ENCODE data around the gene DBN1.
A peak's percentile ranks its signal among the peaks of the same experiment; 100 is the strongest.

Gene DBN1

DNA sequence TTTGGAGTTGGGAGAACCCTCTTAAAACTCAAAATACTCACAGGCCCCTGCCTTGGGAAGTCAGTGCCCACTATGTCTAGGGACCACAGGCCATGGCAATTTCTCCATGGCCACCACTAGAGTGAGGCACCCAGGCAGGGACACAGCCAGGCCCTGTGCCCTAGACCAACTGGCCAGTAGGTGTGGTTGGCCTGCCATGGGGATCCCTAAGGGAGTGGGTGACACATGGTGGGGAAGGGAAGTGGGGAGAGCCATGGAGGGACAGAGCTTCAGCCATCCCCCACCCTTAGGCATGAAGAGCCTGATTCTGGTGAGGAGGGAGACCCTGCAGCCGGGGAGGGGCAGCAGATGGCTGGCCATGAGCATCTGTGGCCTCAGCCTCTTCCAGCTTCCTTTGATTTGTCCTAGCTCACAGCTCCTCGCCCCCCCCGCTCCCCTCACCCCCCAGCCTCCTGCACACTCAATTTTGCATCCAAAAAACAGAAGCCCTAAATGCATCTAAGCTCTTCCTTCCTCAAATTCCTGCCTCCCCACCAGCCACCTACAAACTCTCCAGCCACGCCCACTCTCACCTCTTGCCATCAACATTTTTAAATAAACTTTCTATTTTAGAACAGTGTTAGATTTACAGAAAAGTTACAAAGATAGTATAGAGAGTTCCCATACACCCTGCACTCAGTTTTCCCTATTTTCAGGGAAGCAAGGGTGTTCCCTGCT, 1.6 kb upstream of the DBN1 start:
- peaks cover 30 to 37% of the 10 kb centered on the region in 2 donors for H3K4me1 ChIP-seq (ENCODE audit: control insufficient read depth in 2 of 2, insufficient read depth in 1 of 2, low read depth in 1 of 2, low read length in 2 of 2)
- H2BK120ac ChIP-seq (ENCODE audit: low read depth, low read length): no peak overlapping the region
- H3K36me3 ChIP-seq (replicated peaks in 1 of 2; ENCODE audit: control insufficient read depth in 2 of 2, insufficient read depth in 2 of 2, low read length in 2 of 2): peaks cover 26 to 39% of the 10 kb centered on the region in 2 donors
- H3K79me1 ChIP-seq (ENCODE audit: low read depth, low read length): peaks cover 18% of the 10 kb centered on the region
- H3K4me3 ChIP-seq (ENCODE audit: low read length in 2 of 2): no peak overlapping the region
- no peak overlapping the region for H2AFZ ChIP-seq (ENCODE audit: low read length)
- peak overlapping the region; percentile 27 for H2AK5ac ChIP-seq (ENCODE audit: low read depth, low read length)
- no peak overlapping the region for H3K9ac ChIP-seq (ENCODE audit: low read depth, low read length, poor library complexity)
- H4K8ac ChIP-seq (ENCODE audit: low read depth, low read length): no peak overlapping the region
- H3K18ac ChIP-seq (ENCODE audit: low read length): peak overlapping the region; percentile 42
- no peak overlapping the region for H4K91ac ChIP-seq (ENCODE audit: low read depth, low read length, poor library complexity)
- no peak overlapping the region for H3K14ac ChIP-seq (ENCODE audit: low read length)
- H2BK5ac ChIP-seq (ENCODE audit: low read length): no peak overlapping the region
- peaks cover 0 to 1% of the 10 kb centered on the region in 2 donors for H3K9me3 ChIP-seq (replicated peaks in 1 of 2; ENCODE audit: control insufficient read depth in 2 of 2, insufficient read depth in 1 of 2, low read depth in 1 of 2, low read length in 2 of 2)
- no peak overlapping the region for H2BK12ac ChIP-seq (ENCODE audit: low read length)
- H3K4ac ChIP-seq (ENCODE audit: low read length): no peak overlapping the region
- no peak overlapping the region for H3K27ac ChIP-seq (replicated peaks; ENCODE audit: low read length)
- no peaks in the 10 kb centered on the region for H3K27me3 ChIP-seq (ENCODE audit: control insufficient read depth in 3 of 3, insufficient read depth in 3 of 3, low read depth in 1 of 3, low read length in 3 of 3)
- no peak overlapping the region for H2BK15ac ChIP-seq (ENCODE audit: low read length)
- no CpG with 5 or more reads among the region's 4 CpGs for WGBS, 2 donors (ENCODE audit: extremely low coverage in 2 of 2, insufficient read length in 2 of 2, insufficient replicate concordance in 1 of 2)
- H3K4me2 ChIP-seq (ENCODE audit: insufficient read depth, low read length, poor library complexity, severe bottlenecking): no peak overlapping the region
- DNase-seq (ENCODE audit: low spot score): no peak
- H3K23ac ChIP-seq (ENCODE audit: low read depth, low read length, poor library complexity): no peak overlapping the region

DNA sequence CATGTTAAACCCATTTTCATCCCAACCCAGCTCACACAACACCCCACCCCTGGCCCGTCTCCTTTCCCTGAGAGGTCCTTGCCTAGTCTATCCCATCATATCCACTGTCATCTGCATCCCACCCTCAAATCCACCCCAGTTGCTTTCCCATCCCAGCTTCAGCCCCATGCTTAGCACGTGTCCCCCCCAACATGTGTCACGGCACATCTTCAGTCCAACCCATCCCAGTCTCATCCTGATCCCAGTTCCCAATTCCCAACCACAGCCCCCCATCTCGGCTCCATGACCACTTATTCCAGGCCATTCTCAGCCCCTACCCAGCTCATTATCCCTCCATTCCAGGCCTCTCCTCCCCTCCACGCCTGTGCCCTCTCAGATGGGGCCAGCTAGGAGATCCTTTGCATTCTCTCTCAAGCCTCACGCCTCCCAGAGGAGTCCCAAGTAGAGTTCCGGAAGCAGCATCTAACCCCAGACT, 605 bp upstream of the DBN1 start:
- H2BK15ac ChIP-seq (ENCODE audit: low read length): no peak overlapping the region
- H3K23ac ChIP-seq (ENCODE audit: low read depth, low read length, poor library complexity): no peak overlapping the region
- no CpG with 5 or more reads among the region's 7 CpGs for WGBS, 2 donors (ENCODE audit: extremely low coverage in 2 of 2, insufficient read length in 2 of 2, insufficient replicate concordance in 1 of 2)
- peaks cover 39 to 41% of the 10 kb centered on the region in 2 donors for H3K4me1 ChIP-seq (ENCODE audit: control insufficient read depth in 2 of 2, insufficient read depth in 1 of 2, low read depth in 1 of 2, low read length in 2 of 2)
- no peaks in the 10 kb centered on the region for H3K9me3 ChIP-seq (replicated peaks in 1 of 2; ENCODE audit: control insufficient read depth in 2 of 2, insufficient read depth in 1 of 2, low read depth in 1 of 2, low read length in 2 of 2)
- H3K79me1 ChIP-seq (ENCODE audit: low read depth, low read length): peaks cover 23% of the 10 kb centered on the region
- DNase-seq (ENCODE audit: low spot score): no peak
- H3K18ac ChIP-seq (ENCODE audit: low read length): peak overlapping the region; percentile 86
- no peak overlapping the region for H3K9ac ChIP-seq (ENCODE audit: low read depth, low read length, poor library complexity)
- no peak overlapping the region for H4K8ac ChIP-seq (ENCODE audit: low read depth, low read length)
- no peak overlapping the region for H3K4ac ChIP-seq (ENCODE audit: low read length)
- no peak overlapping the region for H2BK12ac ChIP-seq (ENCODE audit: low read length)
- H3K4me2 ChIP-seq (ENCODE audit: insufficient read depth, low read length, poor library complexity, severe bottlenecking): no peak overlapping the region
- H2AK5ac ChIP-seq (ENCODE audit: low read depth, low read length): no peak overlapping the region
- H3K36me3 ChIP-seq (replicated peaks in 1 of 2; ENCODE audit: control insufficient read depth in 2 of 2, insufficient read depth in 2 of 2, low read length in 2 of 2): peaks cover 23 to 40% of the 10 kb centered on the region in 2 donors
- no peak overlapping the region for H2BK120ac ChIP-seq (ENCODE audit: low read depth, low read length)
- no peaks in the 10 kb centered on the region for H3K27me3 ChIP-seq (ENCODE audit: control insufficient read depth in 3 of 3, insufficient read depth in 3 of 3, low read depth in 1 of 3, low read length in 3 of 3)
- H3K27ac ChIP-seq (replicated peaks; ENCODE audit: low read length): peak overlapping the region; percentile 33
- no peak overlapping the region for H2BK5ac ChIP-seq (ENCODE audit: low read length)
- H4K91ac ChIP-seq (ENCODE audit: low read depth, low read length, poor library complexity): peak overlapping the region; percentile 6
- H3K4me3 ChIP-seq (ENCODE audit: low read length in 2 of 2): peak overlapping the region in 1 of 2 donors; percentile 94
- no peak overlapping the region for H3K14ac ChIP-seq (ENCODE audit: low read length)
- no peak overlapping the region for H2AFZ ChIP-seq (ENCODE audit: low read length)

DNA sequence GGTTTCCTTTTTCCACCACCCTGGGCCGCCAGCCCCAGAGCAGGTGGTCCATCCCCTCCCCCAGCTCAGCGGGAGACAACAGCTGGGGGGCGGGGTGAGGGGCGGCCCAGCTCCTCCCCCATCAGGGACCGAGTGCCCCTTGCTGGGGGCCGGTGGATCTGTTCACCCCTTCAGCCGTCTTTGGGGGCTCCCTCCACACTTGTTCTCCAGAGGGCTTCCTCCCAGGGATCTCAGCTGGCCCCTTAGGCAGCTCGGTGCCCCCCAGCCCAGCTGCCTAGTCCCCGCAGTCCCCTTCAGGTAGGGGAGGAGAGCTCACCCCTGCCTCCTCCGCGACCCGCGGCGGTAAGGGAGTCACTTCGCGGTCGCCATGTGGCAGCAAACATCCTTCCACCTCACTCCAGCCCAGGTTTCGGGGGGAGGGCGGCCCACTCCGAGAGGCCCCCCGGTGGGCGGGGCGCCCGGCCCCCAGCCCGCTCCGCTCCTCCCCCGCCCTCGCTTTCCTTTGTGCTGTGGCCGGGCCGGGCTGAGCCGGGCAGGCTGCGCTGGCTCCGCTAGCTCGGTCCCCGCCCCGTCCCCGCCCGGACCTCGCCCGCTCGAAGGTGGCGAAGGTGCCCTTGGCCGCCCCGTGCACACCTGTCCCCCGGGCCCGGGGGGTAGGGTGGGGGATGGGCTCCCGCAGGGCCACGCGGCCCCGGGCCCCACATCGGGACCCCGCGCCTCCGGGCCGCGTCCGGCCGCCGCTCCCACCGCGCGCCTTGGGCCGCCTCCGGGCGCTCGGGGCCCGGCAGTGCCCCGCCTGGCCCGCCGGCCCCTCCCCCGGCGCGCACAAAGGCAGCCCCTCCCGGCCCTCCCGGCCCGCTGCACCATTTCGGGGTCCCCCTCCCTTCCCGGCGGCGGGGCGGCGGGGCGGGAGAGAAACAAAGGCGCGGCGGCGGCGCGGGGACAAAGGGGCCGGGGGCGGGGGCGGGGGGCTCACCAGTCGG, 683 bp downstream of the DBN1 start:
- Histone ChIP-seq H3K18ac (ENCODE audit: low read length) (peak overlapping the region; percentile 99), H2BK12ac (ENCODE audit: low read length) (peak overlapping the region; percentile 69), H3K14ac (ENCODE audit: low read length) (peak overlapping the region; percentile 94), H3K4ac (ENCODE audit: low read length) (peak overlapping the region; percentile 96), H3K4me3 (ENCODE audit: low read length in 2 of 2) (peak overlapping the region; percentile 94 to 96), H4K91ac (ENCODE audit: low read depth, low read length, poor library complexity) (peak overlapping the region; percentile 92), H3K23ac (ENCODE audit: low read depth, low read length, poor library complexity) (peak overlapping the region; percentile 94), H3K36me3 (replicated peaks in 1 of 2; ENCODE audit: control insufficient read depth in 2 of 2, insufficient read depth in 2 of 2, low read length in 2 of 2) (peaks cover 29 to 49% of the 10 kb centered on the region in 2 donors), H3K4me1 (ENCODE audit: control insufficient read depth in 2 of 2, insufficient read depth in 1 of 2, low read depth in 1 of 2, low read length in 2 of 2) (peaks cover 41 to 44% of the 10 kb centered on the region in 2 donors), H2AK5ac (ENCODE audit: low read depth, low read length) (peak overlapping the region; percentile 68), H2AFZ (ENCODE audit: low read length) (peak overlapping the region; percentile 61), H4K8ac (ENCODE audit: low read depth, low read length) (no peak overlapping the region), H2BK15ac (ENCODE audit: low read length) (peak overlapping the region; percentile 12), H2BK120ac (ENCODE audit: low read depth, low read length) (peak overlapping the region; percentile 93), H3K9ac (ENCODE audit: low read depth, low read length, poor library complexity) (peak overlapping the region; percentile 99), H3K27ac (replicated peaks; ENCODE audit: low read length) (peak overlapping the region; percentile 88), H2BK5ac (ENCODE audit: low read length) (peak overlapping the region; percentile 95), H3K79me1 (ENCODE audit: low read depth, low read length) (peaks cover 25% of the 10 kb centered on the region), H3K27me3 (ENCODE audit: control insufficient read depth in 3 of 3, insufficient read depth in 3 of 3, low read depth in 1 of 3, low read length in 3 of 3) (no peaks in the 10 kb centered on the region), H3K9me3 (replicated peaks in 1 of 2; ENCODE audit: control insufficient read depth in 2 of 2, insufficient read depth in 1 of 2, low read depth in 1 of 2, low read length in 2 of 2) (no peaks in the 10 kb centered on the region), H3K4me2 (ENCODE audit: insufficient read depth, low read length, poor library complexity, severe bottlenecking) (peak overlapping the region; percentile 87)
- peak; percentile 52 for DNase-seq (ENCODE audit: low spot score)
- no CpG with 5 or more reads among the region's 93 CpGs for WGBS, 2 donors (ENCODE audit: extremely low coverage in 2 of 2, insufficient read length in 2 of 2, insufficient replicate concordance in 1 of 2)
